Coronary artery (tissue), 2 donors: ENCODE data around the gene PSMB4.
"Not testable (repeated sequence)": the region's sequence is repeated elsewhere in the genome, so short reads cannot be mapped to it uniquely, and the experiment has no call there.

ENCODE experiments used
- DNase-seq: peaks from one replicate; pipeline ENCODE4 v3.0.0-alpha.2; 2017; ENCODE audit warnings: low spot score
- H3K27ac ChIP-seq, 2 donors: fragments of 200-600 bp; sonication (generic); one replicate each; pipeline ENCODE4 v1.5.1; 2016 to 2019
- H3K4me3 ChIP-seq: fragments of 200-600 bp; sonication (generic); 2 replicates; pipeline ENCODE4 v1.5.1; 2016; ENCODE audit warnings: mild to moderate bottlenecking, moderate library complexity
- CTCF ChIP-seq: fragments of 200-600 bp; sonication (generic); IDR thresholded peaks from one replicate; pipeline ENCODE4 v1.5.1; 2019; ENCODE audit warnings: antibody characterized with exemption

The PSMB4 gene

GRCh38 chr1:151425103-151425502 lies 25.7 kb downstream of the PSMB4 start:
- H3K27ac ChIP-seq, result no peak overlapping the region
- TF ChIP-seq CTCF, result no peak
- H3K4me3 ChIP-seq, result no peak overlapping the region
- DNase-seq, result no peak

GRCh38 chr1:151428068-151428467 lies 28.7 kb downstream of the PSMB4 start:
- TF ChIP-seq CTCF, result no peak
- no peak overlapping the region for H3K27ac ChIP-seq
- no peak overlapping the region for H3K4me3 ChIP-seq
- no peak for DNase-seq

- not testable (repeated sequence) for H3K27ac ChIP-seq, DNase-seq
Measured at GRCh38 chr1:151433827-151434226, 34.5 kb downstream of the PSMB4 start.

GRCh38 chr1:151435174-151435573 lies 35.8 kb downstream of the PSMB4 start:
- no peak for DNase-seq
- H3K4me3 ChIP-seq, result no peak overlapping the region

More at GRCh38 chr1:151433827-151434226, 34.5 kb downstream of the PSMB4 start:
- not testable (repeated sequence) for H3K4me3 ChIP-seq

GRCh38 chr1:151436985-151437384 lies 37.6 kb downstream of the PSMB4 start:
- DNase-seq, result no peak
- TF ChIP-seq CTCF, result no peak
- Histone ChIP-seq H3K27ac (no peak overlapping the region), H3K4me3 (no peak overlapping the region)

More at GRCh38 chr1:151435174-151435573, 35.8 kb downstream of the PSMB4 start:
- TF ChIP-seq CTCF, result no peak
- no peak overlapping the region for H3K27ac ChIP-seq

GRCh38 chr1:151437396-151437795 lies 38.0 kb downstream of the PSMB4 start:
- H3K27ac ChIP-seq, H3K4me3 ChIP-seq, DNase-seq: not testable (repeated sequence)

GRCh38 chr1:151443846-151444782 lies 44.7 kb downstream of the PSMB4 start:
- peak; percentile 45 for TF ChIP-seq CTCF
- H3K27ac ChIP-seq, result no peak overlapping the region
- no peak overlapping the region for H3K4me3 ChIP-seq
- no peak for DNase-seq

GRCh38 chr1:151444783-151445177 lies 45.4 kb downstream of the PSMB4 start:
- no peak overlapping the region for H3K27ac ChIP-seq
- no peak overlapping the region for H3K4me3 ChIP-seq
- no peak for TF ChIP-seq CTCF
- no peak for DNase-seq
